ENCODE measurements around the gene CREBRF. TPM values are rescaled to one million over a fixed set of nuclear protein-coding genes. Genes with fewer than 3 reads are reported as not detected.

The CREBRF gene
- total RNA-seq, 3 donors from 2014 or later, result 7.2 to 11.7 (median 10.1) TPM

DNA sequence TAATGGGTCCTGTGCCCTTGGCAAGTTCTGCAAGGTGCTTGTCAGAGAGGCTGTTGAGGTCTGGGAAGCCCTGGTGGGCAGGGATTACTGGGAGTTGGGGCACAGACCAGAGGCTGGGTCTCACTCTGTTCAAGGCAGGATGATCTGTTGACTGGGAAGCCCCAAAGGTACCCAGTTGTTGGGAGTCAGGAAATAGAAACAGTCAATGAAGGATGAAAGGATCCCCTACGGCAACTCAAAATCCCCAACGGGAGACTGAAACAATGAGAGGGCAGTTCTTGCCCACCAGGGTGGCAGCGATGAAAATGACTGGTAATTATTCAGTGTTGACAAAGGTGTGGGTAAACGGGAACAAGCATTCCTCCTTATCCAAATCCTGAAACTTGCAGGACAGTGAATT, 119.4 kb downstream of the CREBRF start:
- H3K36me3 Mint-ChIP-seq (ENCODE audit: insufficient read depth), result peaks cover 2% of the 10 kb centered on the region
- H3K9me3 Mint-ChIP-seq, result no peaks in the 10 kb centered on the region
- ATAC-seq, result no peak
- H3K4me1 Mint-ChIP-seq (ENCODE audit: low read depth), result peaks cover 2% of the 10 kb centered on the region
- no peak overlapping the region for H3K4me3 Mint-ChIP-seq
- H3K27me3 Mint-ChIP-seq (ENCODE audit: low read depth), result no peaks in the 10 kb centered on the region
- no peak for DNase-seq

DNA sequence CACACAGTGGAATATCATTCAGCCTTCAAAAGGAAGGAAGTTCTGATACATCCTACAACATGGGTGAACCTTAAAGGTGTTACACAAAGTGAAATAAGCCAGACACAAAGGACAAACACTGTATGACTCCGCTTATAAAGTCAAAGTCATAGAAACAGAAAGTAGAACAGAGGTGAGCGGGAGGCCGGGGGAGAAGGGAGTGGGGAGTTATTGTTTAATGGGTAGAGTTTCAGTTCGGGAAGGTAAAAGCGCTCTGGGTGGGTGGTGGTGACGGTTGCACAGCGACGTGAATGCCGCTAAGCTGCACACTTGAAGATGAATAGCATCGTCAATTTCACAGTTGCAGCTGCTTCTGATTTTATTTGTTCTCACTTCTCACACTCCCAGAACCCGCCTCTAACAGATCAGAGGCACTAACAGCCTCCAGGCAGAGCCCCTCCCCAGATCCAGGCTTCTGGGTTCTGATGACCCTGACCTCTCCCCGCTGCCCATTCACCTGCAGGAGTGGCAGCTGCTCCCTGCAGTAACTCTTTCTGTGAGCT, 122.3 kb downstream of the CREBRF start:
- H3K9me3 Mint-ChIP-seq, result no peaks in the 10 kb centered on the region
- ATAC-seq (peak in 1 of 2 donors; percentile 62), DNase-seq (no peak)
- peaks cover 2% of the 10 kb centered on the region for H3K36me3 Mint-ChIP-seq (ENCODE audit: insufficient read depth)
- no peaks in the 10 kb centered on the region for H3K27me3 Mint-ChIP-seq (ENCODE audit: low read depth)
- H3K4me1 Mint-ChIP-seq (ENCODE audit: low read depth), result peaks cover 2% of the 10 kb centered on the region
- no peak overlapping the region for H3K4me3 Mint-ChIP-seq

DNA sequence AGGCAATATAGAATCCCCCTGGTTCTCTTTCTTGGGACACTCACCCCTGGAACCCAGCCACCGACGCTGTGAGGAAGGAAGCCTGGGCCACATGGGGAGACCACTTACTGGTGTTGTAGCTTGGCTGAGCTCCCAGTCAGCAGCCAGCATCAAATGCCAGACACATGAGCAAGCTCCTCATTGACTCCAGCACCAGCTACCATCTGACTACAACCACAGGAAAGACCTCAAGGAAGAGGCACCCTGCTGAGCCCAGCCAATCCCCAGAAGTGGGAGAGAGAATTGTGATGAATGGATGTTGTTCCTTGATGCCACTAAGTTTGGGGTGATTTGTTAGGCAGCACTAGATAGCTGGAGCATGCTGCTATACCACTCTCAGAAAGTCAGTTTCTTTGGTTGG, 124.2 kb downstream of the CREBRF start:
- Mint-ChIP-seq H3K36me3 (ENCODE audit: insufficient read depth) (peaks cover 2% of the 10 kb centered on the region), H3K4me1 (ENCODE audit: low read depth) (peaks cover 2% of the 10 kb centered on the region), H3K27me3 (ENCODE audit: low read depth) (no peaks in the 10 kb centered on the region), H3K4me3 (no peak overlapping the region), H3K9me3 (no peaks in the 10 kb centered on the region)
- DNase-seq (no peak), ATAC-seq (no peak)

DNA sequence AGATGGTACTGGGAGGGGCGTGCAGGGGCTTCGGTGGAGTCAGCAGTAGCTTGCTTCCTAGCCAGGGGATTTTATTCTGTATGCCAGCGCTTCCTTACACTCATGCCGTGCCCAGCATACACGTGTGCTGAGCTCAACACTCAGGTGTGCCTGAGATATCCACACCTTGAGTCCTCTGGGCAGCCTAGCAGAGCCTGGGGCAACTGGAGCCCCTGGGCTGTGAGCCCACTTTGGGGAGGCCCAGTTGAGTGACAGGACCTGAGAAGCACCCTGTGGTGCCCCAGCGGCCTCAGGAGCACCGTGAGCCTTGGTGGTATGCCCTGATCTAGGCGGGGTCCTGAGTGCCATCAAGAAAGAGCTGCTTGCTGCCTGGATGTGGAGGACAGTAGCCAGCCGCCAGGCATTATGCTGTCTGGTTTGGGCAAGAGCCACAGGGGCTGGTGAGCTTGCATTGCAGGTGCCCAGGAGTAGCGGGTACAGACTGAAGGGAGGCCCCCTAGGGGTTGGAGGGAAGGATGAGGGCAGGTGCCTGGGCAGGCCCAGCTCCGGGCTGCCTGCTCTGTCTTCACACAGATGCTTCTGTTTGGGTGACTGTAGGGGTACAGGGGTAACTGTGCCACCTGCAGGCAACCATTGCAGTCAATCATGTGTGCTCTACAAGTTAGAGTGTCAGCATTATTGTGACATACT, 131.0 kb downstream of the CREBRF start:
- Mint-ChIP-seq H3K27me3 (ENCODE audit: low read depth) (no peaks in the 10 kb centered on the region), H3K4me1 (ENCODE audit: low read depth) (no peaks in the 10 kb centered on the region), H3K4me3 (no peak overlapping the region), H3K9me3 (no peaks in the 10 kb centered on the region), H3K36me3 (ENCODE audit: insufficient read depth) (no peaks in the 10 kb centered on the region)
- DNase-seq, result no peak
- peak in 1 of 2 donors; percentile 53 for ATAC-seq

DNA sequence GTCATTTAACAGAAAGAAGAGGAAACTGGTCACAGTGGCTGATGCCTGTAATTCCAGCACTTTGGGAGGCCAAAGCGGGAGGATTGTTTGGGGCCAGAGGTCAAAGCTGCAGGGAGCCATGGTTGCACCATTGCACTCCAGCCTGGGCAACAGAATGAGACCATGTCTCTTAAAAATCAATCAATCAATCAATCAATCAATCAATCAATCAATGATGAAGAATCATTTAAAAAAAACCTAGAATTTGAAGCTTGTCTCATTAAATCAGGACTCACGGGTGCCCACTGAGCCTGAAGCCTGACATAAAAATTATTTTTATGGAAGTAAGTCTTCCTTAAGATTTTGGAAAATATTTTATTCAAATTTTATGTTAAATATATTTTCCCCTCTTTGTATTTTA, 132.1 kb downstream of the CREBRF start:
- Mint-ChIP-seq H3K9me3 (no peaks in the 10 kb centered on the region), H3K36me3 (ENCODE audit: insufficient read depth) (no peaks in the 10 kb centered on the region), H3K4me3 (no peak overlapping the region), H3K27me3 (ENCODE audit: low read depth) (peaks cover 2% of the 10 kb centered on the region), H3K4me1 (ENCODE audit: low read depth) (no peaks in the 10 kb centered on the region)
- DNase-seq, result no peak
- no peak for ATAC-seq

Other genes starting within 250 kb of the CREBRF start
- gene ERGIC1, start 222.1 kb upstream of the CREBRF start, total RNA-seq, result 10 to 100 TPM; 28.7 to 36.3 (median 32.1) TPM
- gene RPL26L1, start 96.9 kb upstream of the CREBRF start, total RNA-seq, result 100 to 1,000 TPM in 1 of 3 donors, 10 to 100 TPM in 2; 89.6 to 105 (median 95.3) TPM
- gene ATP6V0E1, start 72.6 kb upstream of the CREBRF start, total RNA-seq, result 100 to 1,000 TPM; 196 to 234 (median 209) TPM
- 10 to 100 TPM; 31.1 to 33.4 (median 31.7) TPM for gene BNIP1, start 88.2 kb downstream of the CREBRF start, total RNA-seq
- gene NKX2-5, start 178.9 kb downstream of the CREBRF start, total RNA-seq, result not detected